Measurements from ENCODE around the gene CD300A.

DNA sequence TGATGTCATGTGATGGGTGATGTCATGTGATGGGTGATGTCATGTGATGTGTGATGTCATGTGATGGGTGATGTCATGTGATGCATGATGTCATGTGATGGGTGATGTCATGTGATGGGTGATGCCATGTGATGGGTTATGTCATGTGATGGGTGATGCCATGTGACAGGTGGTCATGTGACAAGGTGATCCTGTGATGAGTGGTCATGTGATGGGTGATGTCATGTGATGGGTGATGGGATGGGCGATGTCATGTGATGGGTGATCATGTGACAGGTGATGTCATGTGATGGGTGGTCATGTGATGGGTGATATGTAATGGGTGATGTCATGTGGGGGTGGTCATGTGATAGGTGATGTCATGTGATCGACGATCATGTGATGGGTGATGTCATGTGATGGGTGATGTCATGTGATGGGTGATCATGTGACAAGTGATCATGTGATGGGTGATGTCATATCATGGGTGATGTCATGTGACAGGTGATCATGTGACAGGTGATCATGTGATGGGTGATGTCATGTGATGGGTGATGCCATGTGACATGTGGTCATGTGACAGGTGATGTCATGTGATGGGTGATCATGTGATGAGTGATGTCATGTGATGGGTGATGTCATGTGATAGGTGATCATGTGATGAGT, 47.7 kb downstream of the CD300A start:
- TF ChIP-seq, protein P1, sequence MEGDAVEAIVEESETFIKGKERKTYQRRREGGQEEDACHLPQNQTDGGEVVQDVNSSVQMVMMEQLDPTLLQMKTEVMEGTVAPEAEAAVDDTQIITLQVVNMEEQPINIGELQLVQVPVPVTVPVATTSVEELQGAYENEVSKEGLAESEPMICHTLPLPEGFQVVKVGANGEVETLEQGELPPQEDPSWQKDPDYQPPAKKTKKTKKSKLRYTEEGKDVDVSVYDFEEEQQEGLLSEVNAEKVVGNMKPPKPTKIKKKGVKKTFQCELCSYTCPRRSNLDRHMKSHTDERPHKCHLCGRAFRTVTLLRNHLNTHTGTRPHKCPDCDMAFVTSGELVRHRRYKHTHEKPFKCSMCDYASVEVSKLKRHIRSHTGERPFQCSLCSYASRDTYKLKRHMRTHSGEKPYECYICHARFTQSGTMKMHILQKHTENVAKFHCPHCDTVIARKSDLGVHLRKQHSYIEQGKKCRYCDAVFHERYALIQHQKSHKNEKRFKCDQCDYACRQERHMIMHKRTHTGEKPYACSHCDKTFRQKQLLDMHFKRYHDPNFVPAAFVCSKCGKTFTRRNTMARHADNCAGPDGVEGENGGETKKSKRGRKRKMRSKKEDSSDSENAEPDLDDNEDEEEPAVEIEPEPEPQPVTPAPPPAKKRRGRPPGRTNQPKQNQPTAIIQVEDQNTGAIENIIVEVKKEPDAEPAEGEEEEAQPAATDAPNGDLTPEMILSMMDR (IDR thresholded peaks at IDR 0.05; ENCODE audit: low read depth, low read length) = no peak
- TF ChIP-seq EZH2phosphoT487 (IDR thresholded peaks at IDR 0.05; ENCODE audit: low read depth) = no peak
